Activated CD8-positive, alpha-beta memory T cell treated with anti-CD3 and anti-CD28 coated beads, Interleukin-2, amount 50 U/mL, for 1 hour (primary cell): ENCODE data around the gene ZCWPW1.
"Not testable (repeated sequence)": the region's sequence is repeated elsewhere in the genome, so short reads cannot be mapped to it uniquely, and the experiment has no call there.

Source experiments
- DNase-seq: peaks from one replicate; pipeline ENCODE4 v3.0.0-alpha.2; 2020; ENCODE audit errors: extremely low read depth

Gene ZCWPW1

DNA sequence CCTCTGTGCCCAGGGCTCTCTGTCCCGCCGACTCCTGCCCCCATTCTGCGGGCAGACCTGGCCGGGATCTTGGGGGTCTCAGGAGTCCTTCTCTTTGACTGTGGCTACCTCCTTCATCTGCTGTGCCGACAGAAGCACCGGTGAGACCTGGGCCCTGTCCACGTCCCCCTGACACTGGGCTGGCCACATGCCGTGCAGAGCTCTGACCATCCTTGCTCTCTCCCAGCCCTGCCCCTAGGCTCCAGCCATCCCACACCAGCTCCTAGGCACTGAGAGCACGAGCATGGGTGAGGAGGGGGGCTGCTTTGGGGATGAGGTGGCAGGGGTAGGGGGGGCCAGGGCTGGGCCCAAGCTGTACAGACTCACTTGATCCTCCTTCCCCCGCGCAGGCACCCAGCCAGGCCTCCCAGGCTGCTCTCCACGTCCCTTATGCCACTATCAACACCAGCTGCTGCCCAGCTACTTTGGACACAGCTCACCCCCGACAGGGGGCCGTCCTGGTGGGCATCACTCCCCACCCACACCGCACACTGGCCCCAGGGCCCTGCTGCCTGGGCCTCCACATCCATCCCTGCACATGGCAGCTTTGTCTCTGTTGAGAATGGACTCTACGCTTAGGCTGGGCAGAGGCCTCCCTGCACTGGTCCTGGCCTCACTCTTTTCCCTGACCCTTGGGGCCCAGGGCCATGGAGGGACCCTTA lies 75.4 kb downstream of the ZCWPW1 start:
- no peak for DNase-seq

DNA sequence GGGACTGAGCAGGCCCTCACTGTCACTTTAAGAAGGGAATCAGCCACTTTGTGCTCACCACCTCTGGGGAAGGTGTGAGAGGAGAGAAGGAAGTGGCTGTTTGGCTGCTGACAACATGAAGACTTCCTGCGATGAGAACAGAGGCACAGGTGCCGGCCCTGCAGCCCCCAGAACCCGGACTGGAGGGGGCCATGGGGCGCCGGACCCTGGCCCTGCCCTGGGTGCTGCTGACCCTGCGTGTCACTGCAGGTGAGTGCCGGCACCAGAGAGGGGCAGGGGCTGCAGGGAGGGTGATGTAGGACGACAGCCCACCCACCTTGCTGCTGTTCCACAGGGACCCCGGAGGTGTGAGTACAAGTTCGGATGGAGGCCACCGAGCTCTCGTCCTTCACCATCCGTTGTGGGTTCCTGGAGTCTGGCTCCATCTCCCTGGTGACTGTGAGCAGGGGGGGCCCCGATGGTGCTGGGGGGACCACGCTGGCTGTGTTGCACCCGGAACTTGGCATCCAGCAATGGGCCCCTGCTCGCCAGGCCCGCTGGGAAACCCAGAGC lies 76.2 kb downstream of the ZCWPW1 start:
- not testable (repeated sequence) for DNase-seq

- no peak for DNase-seq
Observed at GRCh38 chr7:100351657-100352058, 76.8 kb downstream of the ZCWPW1 start.
